ENCODE data around the gene CD46.

Gene CD46

DNA sequence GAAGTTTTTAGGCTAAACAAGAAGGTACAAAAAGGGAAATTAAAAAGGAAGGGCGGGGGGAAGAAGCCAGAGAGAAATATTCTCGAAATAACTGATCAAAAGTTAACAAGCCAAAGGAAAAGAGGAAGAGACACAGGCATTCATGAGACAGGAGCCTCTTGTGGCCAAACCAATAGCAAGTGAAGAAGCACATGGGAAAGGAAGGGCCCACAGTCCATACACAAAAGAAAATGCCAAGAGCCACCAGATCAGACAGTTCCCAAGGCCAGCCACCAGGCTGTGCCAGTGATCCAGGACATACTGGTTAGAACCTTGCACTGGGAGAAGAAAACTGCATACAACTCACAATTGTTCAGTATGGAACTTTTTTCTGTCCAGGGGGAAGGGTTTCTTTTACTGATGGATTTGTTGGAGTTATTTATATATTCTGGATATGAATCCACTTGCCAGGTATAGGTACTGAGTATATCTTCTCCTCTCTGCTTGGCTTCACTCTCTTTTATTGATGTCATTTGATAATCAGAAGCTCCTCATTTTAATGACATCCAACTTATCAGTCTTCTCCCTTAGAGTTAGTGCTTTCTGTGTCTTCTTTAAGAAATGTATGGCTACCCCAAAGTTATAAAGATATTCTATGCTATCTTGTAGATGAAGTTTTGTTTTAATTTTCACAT, 76.8 kb downstream of the CD46 start:
- TF ChIP-seq, protein P1, sequence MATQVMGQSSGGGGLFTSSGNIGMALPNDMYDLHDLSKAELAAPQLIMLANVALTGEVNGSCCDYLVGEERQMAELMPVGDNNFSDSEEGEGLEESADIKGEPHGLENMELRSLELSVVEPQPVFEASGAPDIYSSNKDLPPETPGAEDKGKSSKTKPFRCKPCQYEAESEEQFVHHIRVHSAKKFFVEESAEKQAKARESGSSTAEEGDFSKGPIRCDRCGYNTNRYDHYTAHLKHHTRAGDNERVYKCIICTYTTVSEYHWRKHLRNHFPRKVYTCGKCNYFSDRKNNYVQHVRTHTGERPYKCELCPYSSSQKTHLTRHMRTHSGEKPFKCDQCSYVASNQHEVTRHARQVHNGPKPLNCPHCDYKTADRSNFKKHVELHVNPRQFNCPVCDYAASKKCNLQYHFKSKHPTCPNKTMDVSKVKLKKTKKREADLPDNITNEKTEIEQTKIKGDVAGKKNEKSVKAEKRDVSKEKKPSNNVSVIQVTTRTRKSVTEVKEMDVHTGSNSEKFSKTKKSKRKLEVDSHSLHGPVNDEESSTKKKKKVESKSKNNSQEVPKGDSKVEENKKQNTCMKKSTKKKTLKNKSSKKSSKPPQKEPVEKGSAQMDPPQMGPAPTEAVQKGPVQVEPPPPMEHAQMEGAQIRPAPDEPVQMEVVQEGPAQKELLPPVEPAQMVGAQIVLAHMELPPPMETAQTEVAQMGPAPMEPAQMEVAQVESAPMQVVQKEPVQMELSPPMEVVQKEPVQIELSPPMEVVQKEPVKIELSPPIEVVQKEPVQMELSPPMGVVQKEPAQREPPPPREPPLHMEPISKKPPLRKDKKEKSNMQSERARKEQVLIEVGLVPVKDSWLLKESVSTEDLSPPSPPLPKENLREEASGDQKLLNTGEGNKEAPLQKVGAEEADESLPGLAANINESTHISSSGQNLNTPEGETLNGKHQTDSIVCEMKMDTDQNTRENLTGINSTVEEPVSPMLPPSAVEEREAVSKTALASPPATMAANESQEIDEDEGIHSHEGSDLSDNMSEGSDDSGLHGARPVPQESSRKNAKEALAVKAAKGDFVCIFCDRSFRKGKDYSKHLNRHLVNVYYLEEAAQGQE (IDR thresholded peaks at IDR 0.05; ENCODE audit: insufficient read depth in 1 of 2, low read depth in 2 of 2, low read length in 2 of 2): no peak
- TF ChIP-seq SIN3A (IDR thresholded peaks at IDR 0.05; ENCODE audit: borderline replicate concordance, insufficient read depth, low read length): no peak
- no peak for TF ChIP-seq POLR2AphosphoS5 (IDR thresholded peaks at IDR 0.05; ENCODE audit: low read depth, low read length)
- no peak for TF ChIP-seq FOXP2 (optimal IDR thresholded peaks at IDR 0.05; ENCODE audit: borderline replicate concordance, extremely low read depth, extremely low read length, insufficient read depth)
- no peak for TF ChIP-seq TAF1 (IDR thresholded peaks at IDR 0.05; ENCODE audit: borderline replicate concordance, insufficient read depth, low read length)

DNA sequence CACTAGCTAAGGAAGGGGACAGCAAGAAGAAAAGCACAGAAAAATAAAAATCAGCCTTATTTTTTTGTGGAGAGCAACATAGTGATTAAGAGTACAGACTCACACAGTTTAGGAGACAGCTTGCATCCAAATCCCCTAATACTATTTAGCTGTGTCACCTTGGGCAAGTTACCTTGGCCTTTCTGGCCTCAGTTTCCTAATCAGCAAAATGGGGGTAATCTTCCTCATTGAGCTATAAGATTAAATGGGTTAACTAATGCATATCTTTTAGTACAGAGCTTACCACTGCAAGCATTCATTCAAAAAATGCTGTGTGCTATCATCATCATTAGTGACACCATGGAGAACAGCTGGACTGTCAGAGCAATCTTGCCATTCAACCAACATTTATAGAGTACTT, 77.7 kb downstream of the CD46 start:
- TF ChIP-seq FOXP2 (optimal IDR thresholded peaks at IDR 0.05; ENCODE audit: borderline replicate concordance, extremely low read depth, extremely low read length, insufficient read depth) (no peak), POLR2AphosphoS5 (IDR thresholded peaks at IDR 0.05; ENCODE audit: low read depth, low read length) (no peak), SIN3A (IDR thresholded peaks at IDR 0.05; ENCODE audit: borderline replicate concordance, insufficient read depth, low read length) (no peak)
- TF ChIP-seq, protein P1 (IDR thresholded peaks at IDR 0.05; ENCODE audit: insufficient read depth in 1 of 2, low read depth in 2 of 2, low read length in 2 of 2): no peak

DNA sequence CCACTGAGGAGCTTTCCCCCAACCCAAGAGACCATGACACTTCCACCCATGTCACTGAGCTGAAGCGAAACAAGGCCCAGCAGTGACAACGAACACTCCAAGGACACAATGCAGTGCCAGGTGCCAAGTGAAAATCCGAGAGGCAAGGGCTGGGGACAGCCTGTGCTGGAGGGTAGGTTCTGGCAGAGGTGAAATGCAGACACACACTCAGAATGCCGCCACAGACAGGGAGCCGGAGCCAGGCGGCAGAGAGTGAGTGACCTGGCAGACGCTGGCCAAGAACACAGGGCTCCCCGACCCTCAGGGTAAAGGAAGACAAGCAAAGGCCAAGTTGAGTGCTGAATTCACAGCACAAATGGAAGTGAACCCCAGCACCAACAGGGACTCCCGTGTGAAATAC, 78.9 kb downstream of the CD46 start:
- TF ChIP-seq POLR2AphosphoS5 (IDR thresholded peaks at IDR 0.05; ENCODE audit: low read depth, low read length): no peak

DNA sequence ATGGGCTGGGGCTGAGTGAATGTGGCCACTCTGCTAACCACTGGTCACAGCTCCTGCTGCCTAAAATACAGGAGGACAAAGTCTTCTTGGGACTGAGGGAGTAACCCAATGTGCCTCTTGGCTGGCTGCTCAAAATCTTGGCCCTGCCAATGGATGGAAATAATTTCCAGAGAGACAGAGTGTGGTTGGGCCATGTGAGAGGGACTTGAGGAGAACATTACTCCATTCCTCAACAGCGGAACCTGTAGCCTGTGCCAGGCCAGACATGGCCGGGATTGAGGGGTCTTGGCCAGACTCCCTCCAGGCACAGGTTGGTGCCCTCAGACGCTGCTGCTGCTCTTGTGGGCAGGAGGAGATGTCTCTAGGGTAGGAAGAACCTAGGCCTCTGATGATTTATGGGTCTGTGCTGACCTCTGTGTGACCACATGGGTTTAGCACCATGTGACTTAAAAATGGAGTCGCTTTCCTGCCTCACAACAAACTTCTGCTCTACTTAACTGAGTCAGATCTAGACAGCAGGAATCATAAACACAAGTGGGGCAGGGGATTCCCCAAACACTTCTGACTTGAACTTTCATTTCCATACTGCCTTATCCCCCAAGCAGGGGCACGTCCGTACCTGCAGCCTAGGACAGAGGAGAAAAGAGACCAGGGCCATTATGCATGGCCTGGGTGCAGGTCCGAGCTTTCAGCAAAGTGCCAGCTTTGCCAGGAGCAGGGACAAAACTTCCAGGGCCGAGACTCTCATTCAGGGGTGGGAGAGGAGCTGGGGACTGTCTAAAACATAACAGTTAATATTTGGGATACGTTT, 79.9 kb downstream of the CD46 start:
- TF ChIP-seq TAF1 (IDR thresholded peaks at IDR 0.05; ENCODE audit: borderline replicate concordance, insufficient read depth, low read length) (no peak), FOXP2 (optimal IDR thresholded peaks at IDR 0.05; ENCODE audit: borderline replicate concordance, extremely low read depth, extremely low read length, insufficient read depth) (no peak), POLR2AphosphoS5 (IDR thresholded peaks at IDR 0.05; ENCODE audit: low read depth, low read length) (no peak), SIN3A (IDR thresholded peaks at IDR 0.05; ENCODE audit: borderline replicate concordance, insufficient read depth, low read length) (no peak)
- TF ChIP-seq, protein P1 (IDR thresholded peaks at IDR 0.05; ENCODE audit: insufficient read depth in 1 of 2, low read depth in 2 of 2, low read length in 2 of 2): no peak

DNA sequence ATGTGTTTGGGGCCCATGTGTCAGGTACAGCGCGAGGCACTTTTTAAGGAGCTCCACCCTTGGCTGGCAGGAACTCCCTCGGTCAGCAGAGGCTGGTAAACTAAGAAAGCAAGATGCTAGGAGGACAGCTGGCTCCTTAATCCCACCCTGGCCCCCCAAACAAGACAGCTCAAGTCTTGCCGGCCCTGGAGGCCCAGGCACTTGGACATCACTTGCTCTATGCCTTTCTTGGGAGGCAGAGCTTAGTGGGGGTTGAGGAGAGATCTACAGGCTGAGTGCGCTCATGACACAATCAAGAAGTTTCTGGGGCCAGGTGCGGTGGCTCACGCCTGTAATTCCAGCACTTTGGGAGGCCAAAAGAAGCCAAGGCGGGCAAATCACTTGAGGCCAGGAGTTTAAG, 80.9 kb downstream of the CD46 start:
- TF ChIP-seq SIN3A (IDR thresholded peaks at IDR 0.05; ENCODE audit: borderline replicate concordance, insufficient read depth, low read length): no peak
- TF ChIP-seq TAF1 (IDR thresholded peaks at IDR 0.05; ENCODE audit: borderline replicate concordance, insufficient read depth, low read length): no peak
- TF ChIP-seq FOXP2 (optimal IDR thresholded peaks at IDR 0.05; ENCODE audit: borderline replicate concordance, extremely low read depth, extremely low read length, insufficient read depth): no peak
- TF ChIP-seq, protein P1 (IDR thresholded peaks at IDR 0.05; ENCODE audit: insufficient read depth in 1 of 2, low read depth in 2 of 2, low read length in 2 of 2): no peak
- no peak for TF ChIP-seq POLR2AphosphoS5 (IDR thresholded peaks at IDR 0.05; ENCODE audit: low read depth, low read length)
